ENCODE results near the gene ADGRG1.
"Not testable (repeated sequence)": the region's sequence is repeated elsewhere in the genome, so short reads cannot be mapped to it uniquely, and the experiment has no call there.

ADGRG1 gene

GRCh38 chr16:57628008-57628781 is at the start of gene ADGRG1:
Gene ADGRG1 (plus strand): TSS chr16:57628630. CDS start chr16:57650288, 21,658 bp downstream.
- peak; percentile 45 for DNase-seq (ENCODE audit: low spot score)

- no peak for DNase-seq (ENCODE audit: low spot score)
Observed at GRCh38 chr16:57579361-57579665, 49.1 kb upstream of the ADGRG1 start.

- DNase-seq (ENCODE audit: low spot score), result no peak
Observed at GRCh38 chr16:57585051-57585687, 43.3 kb upstream of the ADGRG1 start.

- DNase-seq (ENCODE audit: low spot score), result no peak
Observed at GRCh38 chr16:57588831-57589230, 39.6 kb upstream of the ADGRG1 start.

- DNase-seq (ENCODE audit: low spot score), result no peak
Observed at GRCh38 chr16:57589374-57589773, 39.1 kb upstream of the ADGRG1 start.

- DNase-seq (ENCODE audit: low spot score), result peak; percentile 34
Observed at GRCh38 chr16:57590654-57591085, 37.8 kb upstream of the ADGRG1 start.

GRCh38 chr16:57591086-57591869 is 37.2 kb upstream of the ADGRG1 start:
- DNase-seq (ENCODE audit: low spot score), result peak; percentile 77

- DNase-seq (ENCODE audit: low spot score), result no peak
Observed at GRCh38 chr16:57591870-57592485, 36.5 kb upstream of the ADGRG1 start.

GRCh38 chr16:57592591-57593003 is 35.8 kb upstream of the ADGRG1 start:
- DNase-seq (ENCODE audit: low spot score), result no peak

- no peak for DNase-seq (ENCODE audit: low spot score)
Observed at GRCh38 chr16:57593021-57593420, 35.4 kb upstream of the ADGRG1 start.

GRCh38 chr16:57593990-57594389 is 34.4 kb upstream of the ADGRG1 start:
- no peak for DNase-seq (ENCODE audit: low spot score)

GRCh38 chr16:57594531-57595031 is 33.8 kb upstream of the ADGRG1 start:
- no peak for DNase-seq (ENCODE audit: low spot score)

GRCh38 chr16:57596234-57596633 is 32.2 kb upstream of the ADGRG1 start:
- DNase-seq (ENCODE audit: low spot score), result not testable (repeated sequence)

GRCh38 chr16:57598437-57598836 is 30.0 kb upstream of the ADGRG1 start:
- no peak for DNase-seq (ENCODE audit: low spot score)

GRCh38 chr16:57600048-57600835 is 28.2 kb upstream of the ADGRG1 start:
- peak; percentile 38 for DNase-seq (ENCODE audit: low spot score)

- DNase-seq (ENCODE audit: low spot score), result no peak
Observed at GRCh38 chr16:57600952-57601580, 27.4 kb upstream of the ADGRG1 start.

GRCh38 chr16:57601801-57602478 is 26.5 kb upstream of the ADGRG1 start:
- DNase-seq (ENCODE audit: low spot score), result no peak

GRCh38 chr16:57603115-57604024 is 25.1 kb upstream of the ADGRG1 start:
- no peak for DNase-seq (ENCODE audit: low spot score)

- DNase-seq (ENCODE audit: low spot score), result no peak
Observed at GRCh38 chr16:57604177-57604576, 24.3 kb upstream of the ADGRG1 start.
